ENCODE results near the gene ZNF487. TPM values are rescaled to one million over a fixed set of nuclear protein-coding genes. Genes with fewer than 3 reads are reported as not detected.
A peak's percentile ranks its signal among the peaks of the same experiment; 100 is the strongest.

The ZNF487 gene
- total RNA-seq, 6 donors from 2014 or later: 4.5 to 25.0 (median 11.0) TPM

DNA sequence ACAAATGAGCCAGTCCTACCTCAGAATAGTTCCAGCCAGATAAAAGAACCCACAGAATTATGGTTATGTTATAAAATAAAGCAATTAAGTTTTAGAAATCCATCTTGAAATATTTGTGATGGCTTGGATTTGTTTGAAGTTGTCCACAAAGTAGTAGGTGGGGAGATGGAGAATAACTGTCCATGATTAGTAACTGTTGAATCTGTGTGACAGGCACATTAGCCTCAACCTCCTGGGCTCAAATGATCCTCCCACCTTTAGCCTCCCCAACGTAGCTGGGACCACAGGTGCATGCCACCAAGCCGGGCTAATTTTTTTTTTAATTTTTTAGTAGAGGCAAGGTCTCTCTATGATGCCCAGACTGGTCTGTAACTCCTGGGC lies 38.0 kb upstream of the ZNF487 start:
- Histone ChIP-seq H3K4me1 (peaks cover 70 to 90% (median 84%) of the 10 kb centered on the region in 4 donors), H3K27ac (peak overlapping the region in 3 of 4 donors; percentile 35 to 100 (median 42)), H3K27me3 (no peaks in the 10 kb centered on the region), H3K36me3 (peaks cover 6 to 39% (median 10%) of the 10 kb centered on the region in 4 donors), H3K4me3 (no peak overlapping the region), H3K9me3 (no peaks in the 10 kb centered on the region)
- DNase-seq: no peak
- TF ChIP-seq POLR2A (IDR thresholded peaks at IDR 0.05) (no peak), EP300 (IDR thresholded peaks at IDR 0.05) (no peak), POLR2AphosphoS5 (IDR thresholded peaks at IDR 0.05) (no peak)
- TF ChIP-seq, protein P1, sequence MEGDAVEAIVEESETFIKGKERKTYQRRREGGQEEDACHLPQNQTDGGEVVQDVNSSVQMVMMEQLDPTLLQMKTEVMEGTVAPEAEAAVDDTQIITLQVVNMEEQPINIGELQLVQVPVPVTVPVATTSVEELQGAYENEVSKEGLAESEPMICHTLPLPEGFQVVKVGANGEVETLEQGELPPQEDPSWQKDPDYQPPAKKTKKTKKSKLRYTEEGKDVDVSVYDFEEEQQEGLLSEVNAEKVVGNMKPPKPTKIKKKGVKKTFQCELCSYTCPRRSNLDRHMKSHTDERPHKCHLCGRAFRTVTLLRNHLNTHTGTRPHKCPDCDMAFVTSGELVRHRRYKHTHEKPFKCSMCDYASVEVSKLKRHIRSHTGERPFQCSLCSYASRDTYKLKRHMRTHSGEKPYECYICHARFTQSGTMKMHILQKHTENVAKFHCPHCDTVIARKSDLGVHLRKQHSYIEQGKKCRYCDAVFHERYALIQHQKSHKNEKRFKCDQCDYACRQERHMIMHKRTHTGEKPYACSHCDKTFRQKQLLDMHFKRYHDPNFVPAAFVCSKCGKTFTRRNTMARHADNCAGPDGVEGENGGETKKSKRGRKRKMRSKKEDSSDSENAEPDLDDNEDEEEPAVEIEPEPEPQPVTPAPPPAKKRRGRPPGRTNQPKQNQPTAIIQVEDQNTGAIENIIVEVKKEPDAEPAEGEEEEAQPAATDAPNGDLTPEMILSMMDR (IDR thresholded peaks at IDR 0.05): no peak
- WGBS, 2 donors: 63 to 70% methylated on average over 2 of the region's 2 CpGs
- no peak for ATAC-seq (ENCODE audit: low FRiP score in 2 of 2)

- DNase-seq (no peak), ATAC-seq (ENCODE audit: low FRiP score in 2 of 2) (no peak)
- Histone ChIP-seq H3K9me3 (no peaks in the 10 kb centered on the region), H3K36me3 (peaks cover 0 to 32% (median 4%) of the 10 kb centered on the region in 4 donors), H3K4me1 (peaks cover 72 to 90% (median 84%) of the 10 kb centered on the region in 4 donors), H3K27ac (peak overlapping the region in 3 of 4 donors; percentile 35 to 44 (median 39)), H3K4me3 (no peak overlapping the region), H3K27me3 (no peaks in the 10 kb centered on the region)
- no peak for TF ChIP-seq POLR2A (IDR thresholded peaks at IDR 0.05)
- TF ChIP-seq POLR2AphosphoS5 (IDR thresholded peaks at IDR 0.05): no peak
- TF ChIP-seq, protein P1 (IDR thresholded peaks at IDR 0.05): no peak
- no peak for TF ChIP-seq EP300 (IDR thresholded peaks at IDR 0.05)
- 83 to 88% methylated on average over 5 of the region's 5 CpGs for WGBS, 2 donors
These were observed 37.3 kb upstream of the ZNF487 start for GRCh38 chr10:43399320-43400310.

DNA sequence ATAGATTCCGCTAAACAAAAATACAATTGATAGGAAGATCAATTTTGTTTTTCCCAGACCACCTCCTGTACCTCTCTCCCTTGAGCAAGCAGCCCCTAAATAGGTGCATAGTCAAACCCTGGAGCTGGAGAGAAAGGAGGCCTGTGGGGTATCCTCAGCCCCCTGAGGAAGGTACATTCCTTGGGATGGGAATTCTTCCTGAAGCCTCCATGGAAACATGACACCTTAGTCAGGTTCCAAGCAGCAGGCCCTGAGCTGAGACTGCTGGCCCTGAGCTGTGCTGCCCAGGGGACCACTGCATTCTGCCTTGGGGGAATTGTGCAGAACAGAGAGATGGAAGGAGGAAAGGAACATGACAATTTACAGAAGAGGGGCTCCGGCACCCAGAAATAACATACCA lies 35.3 kb upstream of the ZNF487 start:
- TF ChIP-seq, protein P1 (IDR thresholded peaks at IDR 0.05): no peak
- TF ChIP-seq EP300 (IDR thresholded peaks at IDR 0.05) (no peak), POLR2AphosphoS5 (IDR thresholded peaks at IDR 0.05) (no peak), POLR2A (IDR thresholded peaks at IDR 0.05) (no peak)
- Histone ChIP-seq H3K27ac (peak overlapping the region in 1 of 4 donors; percentile 68), H3K4me1 (peaks cover 76 to 91% (median 88%) of the 10 kb centered on the region in 4 donors), H3K9me3 (no peaks in the 10 kb centered on the region), H3K27me3 (no peaks in the 10 kb centered on the region), H3K36me3 (peaks cover 0 to 31% (median 2%) of the 10 kb centered on the region in 4 donors), H3K4me3 (no peak overlapping the region)
- ATAC-seq (ENCODE audit: low FRiP score in 2 of 2): no peak
- DNase-seq: no peak
- 89 to 100% methylated on average over 2 of the region's 2 CpGs for WGBS, 2 donors

DNA sequence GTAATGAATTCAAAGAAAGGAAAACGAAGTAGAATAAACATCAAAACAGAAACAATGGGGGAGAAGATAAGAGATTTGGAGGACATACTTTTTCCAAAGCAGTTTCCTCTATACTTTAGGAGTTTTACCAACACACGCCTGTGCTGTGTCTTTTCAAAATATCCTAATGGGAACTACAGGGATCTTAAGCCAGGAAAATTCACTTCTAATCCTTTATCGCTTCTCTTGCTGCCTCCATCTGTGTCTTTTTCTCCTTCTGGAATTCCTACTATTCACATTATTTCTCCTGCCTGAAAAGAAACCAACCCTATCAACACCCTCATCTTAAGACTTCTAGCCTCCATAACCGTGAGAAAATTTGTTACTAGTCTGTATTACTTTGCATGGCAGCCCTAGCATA lies 34.7 kb upstream of the ZNF487 start:
- ATAC-seq (ENCODE audit: low FRiP score in 2 of 2) (no peak), DNase-seq (no peak)
- Histone ChIP-seq H3K27ac (peak overlapping the region in 2 of 4 donors; percentile 40 to 68), H3K9me3 (no peaks in the 10 kb centered on the region), H3K36me3 (peaks cover 0 to 31% (median 2%) of the 10 kb centered on the region in 4 donors), H3K4me3 (no peak overlapping the region), H3K4me1 (peaks cover 77 to 92% (median 87%) of the 10 kb centered on the region in 4 donors), H3K27me3 (no peaks in the 10 kb centered on the region)
- WGBS, 2 donors: 46 to 50% methylated on average over 4 of the region's 4 CpGs
- TF ChIP-seq POLR2AphosphoS5 (IDR thresholded peaks at IDR 0.05): no peak
- TF ChIP-seq, protein P1 (IDR thresholded peaks at IDR 0.05): no peak
- TF ChIP-seq EP300 (IDR thresholded peaks at IDR 0.05): no peak
- no peak for TF ChIP-seq POLR2A (IDR thresholded peaks at IDR 0.05)

All from upper lobe of left lung (tissue), 6 donors.